Small intestine (tissue), 7 donors: Measurements from ENCODE around the gene FUT4. TPM values are rescaled to one million over a fixed set of nuclear protein-coding genes. Genes with fewer than 3 reads are reported as not detected.

Experiments
- DNase-seq, 2 donors: peaks; one replicate each; pipeline versions ENCODE4 v3.0.0 to v3.0.0-alpha.2; 2013
- FAIRE-seq: peaks from 2 replicates; lab custom pipeline; 2012; peaks lifted over from hg19 to GRCh38; lab: Jason Lieb, UNC
- H3K27ac ChIP-seq, 3 donors: one replicate each; pipeline ENCODE4 v1.5.1; 2013; ENCODE audit warnings: low read length in 2 of 3, mild to moderate bottlenecking in 2 of 3, control low read depth in 1 of 3, inconsistent platforms in 1 of 3, low read depth in 1 of 3, moderate library complexity in 1 of 3
- H3K27me3 ChIP-seq, 3 donors: one replicate each; pipeline ENCODE4 v1.6.1; 2013; ENCODE audit warnings: low read length in 3 of 3, inconsistent platforms in 1 of 3; ENCODE audit not compliant: control insufficient read depth in 3 of 3, insufficient read depth in 3 of 3
- H3K36me3 ChIP-seq, 3 donors: one replicate each; pipeline ENCODE4 v1.6.1; 2013; ENCODE audit warnings: low read length in 3 of 3, inconsistent platforms in 1 of 3, low read depth in 1 of 3, mild to moderate bottlenecking in 1 of 3, moderate library complexity in 1 of 3; ENCODE audit not compliant: control insufficient read depth in 3 of 3, insufficient read depth in 2 of 3
- H3K4me1 ChIP-seq, 3 donors: one replicate each; pipeline ENCODE4 v1.6.1; 2013; ENCODE audit warnings: low read length in 2 of 3, inconsistent platforms in 1 of 3, low read depth in 1 of 3, mild to moderate bottlenecking in 1 of 3, moderate library complexity in 1 of 3; ENCODE audit not compliant: control insufficient read depth in 3 of 3, insufficient read depth in 2 of 3
- H3K4me3 ChIP-seq, 3 donors: one replicate each; pipeline ENCODE4 v1.5.1; 2013; ENCODE audit warnings: low read length in 3 of 3, control low read depth in 1 of 3, inconsistent platforms in 1 of 3, low read depth in 1 of 3, mild to moderate bottlenecking in 1 of 3, moderate library complexity in 1 of 3
- H3K9me3 ChIP-seq, 2 donors: one replicate each; pipeline ENCODE4 v1.6.1; 2013; ENCODE audit warnings: low read depth in 1 of 2, low read length in 1 of 2; ENCODE audit not compliant: control insufficient read depth in 2 of 2, insufficient read depth in 1 of 2
- WGBS, 3 donors: extraction: QIAGEN DNeasy Blood & Tissue Kit; methylation state at CpG; one replicate each; pipeline ENCODE4 v1.1.7; 2013; 5-methylcytosine and 5-hydroxymethylcytosine counted together
- polyA plus RNA-seq, 4 donors: library from polyadenylated mRNA; stranded (reverse) in 3 of 4; unstranded in 1 of 4; fragments of 200-250 nt in 3 of 4; fragments of 120-200 nt in 1 of 4; gene quantifications; one replicate each; pipeline versions ENCODE4 v1.2.1 to v1.2.3, GENCODE V29; 2013
- donor health status: healthy with polysubstance abuse.
- donor health status: control.
- donor health status: control.
- donor health status: Bipolar disorder and iron deficiency.
- donor health status: healthy.

FUT4 gene
- polyA plus RNA-seq, 4 donors: 6.0 to 22.4 (median 12.3) TPM

- Histone ChIP-seq H3K4me3 (no peak overlapping the region), H3K36me3 (no peaks in the 10 kb centered on the region), H3K9me3 (no peaks in the 10 kb centered on the region), H3K4me1 (peaks cover 0 to 7% (median 0%) of the 10 kb centered on the region in 3 donors), H3K27ac (no peak overlapping the region), H3K27me3 (peaks cover 0 to 1% (median 0%) of the 10 kb centered on the region in 3 donors)
- DNase-seq (no peak), FAIRE-seq (no peak)
- 85 to 94% (median 87%) methylated on average over 1 of the region's 1 CpG for WGBS, 3 donors
Observed at GRCh38 chr11:94524341-94524740, 19.4 kb upstream of the FUT4 start.

GRCh38 chr11:94525546-94526324 lies 18.0 kb upstream of the FUT4 start:
- DNase-seq: peak; percentile 49 to 87
- no peak overlapping the region for H3K4me3 ChIP-seq
- WGBS, 3 donors: 10 to 37% (median 31%) methylated on average over 5 of the region's 5 CpGs
- no peak for FAIRE-seq
- no peaks in the 10 kb centered on the region for H3K9me3 ChIP-seq
- H3K36me3 ChIP-seq: no peaks in the 10 kb centered on the region
- H3K27ac ChIP-seq: no peak overlapping the region
- H3K4me1 ChIP-seq: peaks cover 0 to 7% (median 0%) of the 10 kb centered on the region in 3 donors
- H3K27me3 ChIP-seq: peaks cover 0 to 1% (median 0%) of the 10 kb centered on the region in 3 donors

DNA sequence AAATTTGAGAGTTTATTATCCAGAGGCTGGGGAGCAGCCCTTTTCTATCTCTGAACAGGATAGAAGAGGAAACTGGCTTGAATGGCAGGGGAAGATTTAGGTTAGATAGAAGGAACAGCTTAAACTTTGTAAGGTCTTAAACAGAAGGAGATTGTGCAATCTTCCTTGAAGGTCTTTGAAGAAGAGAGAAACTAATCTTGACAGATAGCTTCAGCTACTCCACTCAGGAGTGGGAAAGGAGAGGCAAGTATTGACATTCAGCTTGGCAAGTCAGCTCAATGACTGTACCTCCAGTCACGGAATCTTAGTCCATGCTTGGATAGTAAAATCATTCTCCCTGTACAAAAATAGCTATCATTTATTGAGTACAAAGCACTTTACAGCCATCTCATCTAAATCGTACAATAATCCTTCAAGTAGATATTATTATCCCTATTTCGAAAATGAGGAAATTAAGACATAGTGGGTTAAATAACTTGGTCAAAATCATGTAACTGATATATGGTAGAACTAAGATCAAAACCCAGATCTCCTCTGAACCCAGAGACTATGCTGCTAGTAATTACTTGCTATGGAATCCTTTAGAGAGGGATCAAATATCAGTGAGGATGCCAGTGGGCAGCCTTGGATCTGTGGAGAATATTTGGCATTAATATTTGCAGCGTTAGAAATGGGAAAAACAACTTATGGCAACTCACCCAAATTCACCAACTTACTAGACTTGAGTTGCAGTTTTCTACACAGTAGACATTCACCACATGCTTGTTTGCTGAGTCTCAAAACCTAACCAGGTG lies 16.9 kb upstream of the FUT4 start:
- DNase-seq (no peak), FAIRE-seq (no peak)
- peaks cover 0 to 1% (median 0%) of the 10 kb centered on the region in 3 donors for H3K27me3 ChIP-seq
- H3K27ac ChIP-seq: no peak overlapping the region
- peaks cover 0 to 7% (median 0%) of the 10 kb centered on the region in 3 donors for H3K4me1 ChIP-seq
- no peak overlapping the region for H3K4me3 ChIP-seq
- H3K9me3 ChIP-seq: no peaks in the 10 kb centered on the region
- H3K36me3 ChIP-seq: no peaks in the 10 kb centered on the region
- WGBS, 3 donors: 71 to 76% (median 73%) methylated on average over 4 of the region's 4 CpGs

DNA sequence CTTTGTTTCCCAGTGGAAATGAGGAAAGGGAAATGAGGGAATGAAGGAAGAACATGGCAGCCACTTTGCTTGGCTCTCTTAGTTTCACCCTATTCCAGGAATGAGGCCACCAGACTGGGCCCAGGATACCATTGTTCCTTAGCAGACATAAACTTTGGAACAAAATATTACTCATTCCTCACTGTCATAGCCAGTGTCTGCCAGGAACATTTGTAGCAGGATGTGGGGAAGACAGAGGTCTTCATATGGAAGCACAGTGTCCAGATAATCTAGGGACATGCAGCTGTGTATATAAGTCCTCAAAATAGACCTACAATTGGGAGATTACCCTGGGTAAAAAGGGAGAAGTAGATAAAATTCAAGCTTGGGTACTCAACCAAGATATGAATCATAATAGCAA lies 15.2 kb upstream of the FUT4 start:
- FAIRE-seq (no peak), DNase-seq (no peak)
- Histone ChIP-seq H3K36me3 (no peaks in the 10 kb centered on the region), H3K4me3 (no peak overlapping the region), H3K27ac (no peak overlapping the region), H3K9me3 (no peaks in the 10 kb centered on the region), H3K4me1 (peaks cover 0 to 7% (median 0%) of the 10 kb centered on the region in 3 donors), H3K27me3 (peaks cover 0 to 1% (median 0%) of the 10 kb centered on the region in 3 donors)

DNA sequence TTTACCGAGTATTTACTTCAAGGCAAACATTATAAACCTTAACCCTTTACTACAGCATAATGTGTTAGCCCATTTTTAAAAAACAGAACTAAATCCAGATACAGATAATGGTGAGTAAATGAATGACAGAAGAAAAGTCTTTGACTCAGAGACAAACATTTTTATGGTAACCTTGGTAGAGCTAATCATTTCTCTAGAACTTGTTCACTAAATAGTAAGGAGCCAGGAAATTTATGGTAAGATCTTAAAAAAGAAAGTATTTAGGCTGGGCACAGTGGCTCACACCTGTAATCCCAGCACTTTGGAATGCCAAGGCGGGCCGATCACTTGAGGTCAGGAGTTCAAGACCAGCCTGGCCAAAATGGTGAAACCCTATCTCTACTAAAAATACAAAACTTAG lies 11.5 kb upstream of the FUT4 start:
- H3K27me3 ChIP-seq: no peaks in the 10 kb centered on the region
- no peaks in the 10 kb centered on the region for H3K36me3 ChIP-seq
- peaks cover under 1 to 5% (median 2%) of the 10 kb centered on the region in 3 donors for H3K4me1 ChIP-seq
- WGBS, 3 donors: 57 to 76% (median 65%) methylated on average over 3 of the region's 3 CpGs
- H3K27ac ChIP-seq: no peak overlapping the region
- DNase-seq (no peak), FAIRE-seq (no peak)
- H3K9me3 ChIP-seq: no peaks in the 10 kb centered on the region
- H3K4me3 ChIP-seq: no peak overlapping the region

GRCh38 chr11:94533206-94533605 lies 10.5 kb upstream of the FUT4 start:
- no peak for FAIRE-seq
- Histone ChIP-seq H3K27ac (no peak overlapping the region), H3K9me3 (no peaks in the 10 kb centered on the region), H3K4me3 (no peak overlapping the region), H3K4me1 (peaks cover 4 to 7% (median 5%) of the 10 kb centered on the region in 3 donors), H3K36me3 (no peaks in the 10 kb centered on the region), H3K27me3 (no peaks in the 10 kb centered on the region)
- DNase-seq: no peak
- 96 to 100% (median 97%) methylated on average over 1 of the region's 1 CpG for WGBS, 3 donors

DNA sequence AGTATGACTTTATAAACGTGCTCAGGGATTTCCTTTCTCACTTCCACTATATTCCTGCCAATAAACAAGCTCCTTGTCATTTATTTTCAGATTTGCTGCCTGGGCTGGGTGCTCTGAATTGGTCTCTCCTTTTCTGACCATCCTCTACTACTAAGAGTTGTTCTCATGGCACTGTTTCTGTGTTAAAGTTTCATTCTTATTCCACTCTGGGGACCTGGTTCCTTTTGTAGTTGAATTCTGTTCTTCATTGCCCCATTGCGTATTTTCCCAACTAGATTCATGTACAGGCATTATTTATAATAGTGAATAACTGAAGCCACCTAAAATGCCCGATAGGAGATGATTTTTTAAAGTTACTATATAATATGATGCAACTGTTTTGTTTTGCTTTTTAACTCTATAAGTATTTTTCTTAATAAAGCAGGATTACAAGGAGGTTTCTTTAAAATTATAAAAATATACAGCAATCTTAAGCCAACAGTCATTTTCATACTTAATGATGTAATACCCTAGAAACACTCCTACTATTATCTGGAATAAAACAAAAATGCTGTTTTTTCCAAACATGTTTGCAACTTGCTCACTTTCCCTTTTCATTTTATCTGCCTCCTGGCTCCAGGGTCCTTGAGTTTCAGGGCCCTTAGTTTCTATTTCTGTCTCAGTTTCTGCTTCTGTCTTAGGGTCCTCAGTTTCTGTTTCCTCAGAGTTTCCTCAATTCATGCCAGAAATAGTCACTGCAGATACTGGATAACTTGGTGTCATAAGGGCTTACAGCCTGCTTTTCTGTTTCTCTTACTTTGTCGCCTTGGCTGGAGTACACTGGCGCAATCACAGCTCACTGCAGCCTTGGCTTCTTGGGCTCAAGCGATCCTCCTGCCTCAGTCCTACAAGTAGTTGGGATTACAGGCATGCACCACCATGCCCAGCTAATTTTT lies 9.8 kb upstream of the FUT4 start:
- no peaks in the 10 kb centered on the region for H3K27me3 ChIP-seq
- H3K4me3 ChIP-seq: no peak overlapping the region
- no peaks in the 10 kb centered on the region for H3K36me3 ChIP-seq
- H3K27ac ChIP-seq: no peak overlapping the region
- FAIRE-seq: no peak
- H3K4me1 ChIP-seq: peaks cover 5 to 10% (median 6%) of the 10 kb centered on the region in 3 donors
- DNase-seq: no peak
- WGBS, 3 donors: 69 to 83% (median 80%) methylated on average over 6 of the region's 6 CpGs
- no peaks in the 10 kb centered on the region for H3K9me3 ChIP-seq

- Histone ChIP-seq H3K27me3 (no peaks in the 10 kb centered on the region), H3K36me3 (no peaks in the 10 kb centered on the region), H3K4me3 (no peak overlapping the region), H3K4me1 (peaks cover 6 to 24% (median 8%) of the 10 kb centered on the region in 3 donors), H3K27ac (peak overlapping the region in 1 of 3 donors; percentile 1), H3K9me3 (no peaks in the 10 kb centered on the region)
- DNase-seq: peak; percentile 72 to 97
- no peak for FAIRE-seq
Observed at GRCh38 chr11:94536386-94536785, 7.3 kb upstream of the FUT4 start.
